SK-N-SH (cell line): ENCODE results near the gene HES2. TPM values are rescaled to one million over a fixed set of nuclear protein-coding genes. Genes with fewer than 3 reads are reported as not detected.

Source experiments
- CTCF ChIA-PET: fragments of 300-600, 350-600 bp; formaldehyde crosslinking; extraction: SDS; loops from one replicate; lab custom pipeline; 2021; lab: Yijun Ruan, JAX
- POLR2A ChIA-PET: fragments of 350-600 bp; sonication (Branson Sonifier 250); formaldehyde crosslinking; extraction: SDS; loops from one replicate; lab custom pipeline; 2020; ENCODE audit warnings: antibody characterized with exemption, inconsistent platforms; lab: Yijun Ruan, JAX
- DNase-seq: peaks from one replicate; pipeline ENCODE4 v3.0.0; 2012
- H2AFZ ChIP-seq: fragments of 200-600 bp; sonication (generic); 2 replicates; pipeline ENCODE4 v1.8.1; 2016; ENCODE audit warnings: antibody characterized with exemption, mild to moderate bottlenecking, low read depth
- H3F3A ChIP-seq: fragments of 200-600 bp; sonication (generic); replicated peaks from 2 replicates; pipeline ENCODE3; 2016; ENCODE audit warnings: antibody characterized with exemption, mild to moderate bottlenecking; ENCODE audit not compliant: insufficient read depth
- H3K27ac ChIP-seq, 2 experiments: fragments of 200-500 bp in 1 of 2; fragments of 200-600 bp in 1 of 2; sonication (Bioruptor generic) in 1 of 2; sonication (generic), shearing (Covaris generic) in 1 of 2; 2 replicates each; pipeline versions ENCODE4 v1.5.1 to v1.6.1; 2014 to 2016; ENCODE audit warnings: low read depth in 2 of 2, inconsistent platforms in 1 of 2, low read length in 1 of 2, mild to moderate bottlenecking in 1 of 2, mixed read lengths in 1 of 2
- H3K27me3 ChIP-seq: fragments of 200-600 bp; sonication (generic), shearing (Covaris generic); 2 replicates; pipeline ENCODE4 v1.6.1; 2016; ENCODE audit warnings: mixed run types; ENCODE audit not compliant: insufficient read depth
- H3K36me3 ChIP-seq, 2 experiments: fragments of 200-500 bp in 1 of 2; fragments of 200-600 bp in 1 of 2; sonication (Bioruptor generic) in 1 of 2; sonication (generic) in 1 of 2; replicated peaks in 1 of 2; 2 replicates each; pipeline versions ENCODE3 to v1.5.1; 2014 to 2016; ENCODE audit warnings: low read length in 1 of 2, mild to moderate bottlenecking in 1 of 2; ENCODE audit not compliant: insufficient read depth in 2 of 2, control insufficient read depth in 1 of 2
- H3K4me1 ChIP-seq, 2 experiments: fragments of 200-500 bp in 1 of 2; fragments of 200-600 bp in 1 of 2; sonication (Bioruptor generic) in 1 of 2; sonication (generic), shearing (Covaris generic) in 1 of 2; 2 replicates each; pipeline versions ENCODE4 v1.5.1 to v1.6.1; 2014 to 2016; ENCODE audit warnings: low read depth in 1 of 2, low read length in 1 of 2, mixed run types in 1 of 2; ENCODE audit not compliant: insufficient read depth in 2 of 2, control insufficient read depth in 1 of 2
- H3K4me2 ChIP-seq: fragments of 200-600 bp; sonication (generic), shearing (Covaris generic); 2 replicates; pipeline ENCODE4 v1.6.1; 2017; ENCODE audit warnings: mixed run types
- H3K4me3 ChIP-seq, 2 experiments: fragments of 200-500 bp in 1 of 2; fragments of 200-600 bp in 1 of 2; sonication (Bioruptor generic) in 1 of 2; sonication (generic), shearing (Covaris generic) in 1 of 2; 2 replicates each; pipeline versions ENCODE4 v1.5.1 to v1.8.1; 2014 to 2016; ENCODE audit warnings: low read depth in 2 of 2, inconsistent platforms in 1 of 2, low read length in 1 of 2, mild to moderate bottlenecking in 1 of 2, mixed read lengths in 1 of 2, moderate library complexity in 1 of 2
- H3K79me2 ChIP-seq: fragments of 200-600 bp; sonication (generic); 2 replicates; pipeline ENCODE4 v1.8.1; 2017; ENCODE audit warnings: mild to moderate bottlenecking; ENCODE audit not compliant: insufficient read depth
- H3K9ac ChIP-seq: fragments of 200-600 bp; sonication (generic); 2 replicates; pipeline ENCODE4 v1.6.1; 2017; ENCODE audit warnings: mixed run types
- H3K9me2 ChIP-seq: fragments of 200-600 bp; sonication (generic); 2 replicates; pipeline ENCODE4 v1.6.1; 2017; ENCODE audit warnings: mixed run types
- H3K9me3 ChIP-seq: fragments of 200-600 bp; sonication (generic); 2 replicates; pipeline ENCODE4 v1.6.1; 2017; ENCODE audit warnings: mixed run types, mild to moderate bottlenecking, moderate library complexity
- H4K20me1 ChIP-seq: fragments of 200-600 bp; sonication (generic); 2 replicates; pipeline ENCODE4 v1.6.1; 2017; ENCODE audit warnings: mild to moderate bottlenecking, mixed run types; ENCODE audit not compliant: insufficient read depth
- CTCF ChIP-seq: fragments of 200-600 bp; sonication (generic); IDR thresholded peaks from 2 replicates; pipeline ENCODE4 v1.6.1; 2017; ENCODE audit warnings: antibody characterized with exemption, mild to moderate bottlenecking, moderate library complexity
- EZH2phosphoT487 ChIP-seq: fragments of 200-600 bp; sonication (generic); IDR thresholded peaks from 2 replicates; pipeline ENCODE4 v1.6.1; 2017; ENCODE audit warnings: low read depth, mixed run types, mild to moderate bottlenecking, antibody characterized with exemption, moderate library complexity, borderline replicate concordance
- FOSL2 ChIP-seq: IDR thresholded peaks from 2 replicates; pipeline ENCODE4 v1.4.0; 2012; ENCODE audit warnings: low read depth, mild to moderate bottlenecking, moderate library complexity, borderline replicate concordance
- GATA2 ChIP-seq: sonication (generic); formaldehyde crosslinking; IDR thresholded peaks from 2 replicates; pipeline ENCODE4 v1.5.0; 2020; ENCODE audit warnings: mild to moderate bottlenecking, missing genetic modification reagents
- IRF3 ChIP-seq: fragments of 150-350 bp; IDR thresholded peaks from 2 replicates; pipeline ENCODE4 v1.6.1; 2016; ENCODE audit warnings: mild to moderate bottlenecking, low read depth, low read length
- JUND ChIP-seq: IDR thresholded peaks from 2 replicates; pipeline ENCODE4 v1.4.0; 2012
- MAX ChIP-seq: IDR thresholded peaks from 2 replicates; pipeline ENCODE4 v1.4.0; 2012; ENCODE audit warnings: low read depth
- MXI1 ChIP-seq: IDR thresholded peaks from 2 replicates; pipeline ENCODE4 v1.6.1; 2012; ENCODE audit warnings: mild to moderate bottlenecking, low read depth, low read length, improper control_type of control experiment
- NFIC ChIP-seq: IDR thresholded peaks from 2 replicates; pipeline ENCODE4 v1.4.0; 2012; ENCODE audit warnings: borderline replicate concordance
- RAD21 ChIP-seq: IDR thresholded peaks from 2 replicates; pipeline ENCODE4 v1.6.1; 2012; ENCODE audit warnings: mild to moderate bottlenecking, low read length
- RXRA ChIP-seq: IDR thresholded peaks from 2 replicates; pipeline ENCODE4 v1.4.0; 2012; ENCODE audit warnings: low read depth, mild to moderate bottlenecking, borderline replicate concordance
- SIN3A ChIP-seq: IDR thresholded peaks from 2 replicates; pipeline ENCODE4 v1.6.1; 2012; ENCODE audit warnings: low read depth, mild to moderate bottlenecking, low read length, moderate library complexity, borderline replicate concordance
- SMC3 ChIP-seq: IDR thresholded peaks from 2 replicates; pipeline ENCODE4 v1.6.1; 2012; ENCODE audit warnings: low read depth, low read length, improper control_type of control experiment
- TAF1 ChIP-seq: IDR thresholded peaks from 2 replicates; pipeline ENCODE4 v1.6.1; 2012; ENCODE audit warnings: low read depth, mild to moderate bottlenecking, low read length, moderate library complexity, borderline replicate concordance
- TCF12 ChIP-seq: IDR thresholded peaks from 2 replicates; pipeline ENCODE4 v1.4.0; 2012
- USF1 ChIP-seq: IDR thresholded peaks from 2 replicates; pipeline ENCODE4 v1.4.0; 2012; ENCODE audit warnings: low read depth, borderline replicate concordance
- ZBTB33 ChIP-seq: IDR thresholded peaks from 2 replicates; pipeline ENCODE4 v1.4.0; 2012; ENCODE audit warnings: low read depth, borderline replicate concordance
- WGBS: methylation state at CpG from one replicate; pipeline ENCODE4 v1.1.6; 2017; ENCODE audit warnings: low lambda C conversion rate; 5-methylcytosine and 5-hydroxymethylcytosine counted together
- polyA plus RNA-seq, 3 experiments: library from polyadenylated mRNA; depleted of rRNA; stranded (reverse); fragments of >200 nt; gene quantifications; 2 replicates each; pipeline ENCODE4 v1.2.3, GENCODE V29; 2012

The HES2 gene
- polyA plus RNA-seq, 1 of the 3 experiments (the other 2 are of a cell fraction): 0.03 TPM

- H2AFZ ChIP-seq: no peak overlapping the region
- peak overlapping the region in 1 of 2 experiments; percentile 12; a peak in 1 of 4 replicates for H3K4me3 ChIP-seq
- TF ChIP-seq EZH2phosphoT487: no peak
- no peak for TF ChIP-seq RAD21
- no peak for TF ChIP-seq RXRA
- TF ChIP-seq JUND: no peak
- TF ChIP-seq MAX: no peak
- TF ChIP-seq SIN3A: no peak
- peak; percentile 11; the same call in 1 of the 2 replicates for TF ChIP-seq CTCF
- CTCF ChIA-PET: interaction anchor here (0.6 to 6.8 kb wide), 8 partner anchors 9 to 201 kb away, joined by 3 to 70 read pairs (median 4); partner anchors contain the start of genes NOL9 and TAS1R1
- H3K9me2 ChIP-seq: no peaks in the 10 kb centered on the region
- peaks cover 44% of the 10 kb centered on the region for H3K27me3 ChIP-seq
- no peak overlapping the region for H3K27ac ChIP-seq
- H3K4me2 ChIP-seq: no peak overlapping the region
- H3K79me2 ChIP-seq: no peaks in the 10 kb centered on the region
- WGBS: 17% methylated on average over 19 of the region's 68 CpGs
- H3K9me3 ChIP-seq: no peaks in the 10 kb centered on the region
- H3K4me1 ChIP-seq: no peaks in the 10 kb centered on the region; a peak in 1 of 4 replicates
- POLR2A ChIA-PET: no interaction called here
- no peak for DNase-seq
- no peaks in the 10 kb centered on the region for H3F3A ChIP-seq
- H3K36me3 ChIP-seq: no peaks in the 10 kb centered on the region
- no peak overlapping the region for H3K9ac ChIP-seq
- no peaks in the 10 kb centered on the region for H4K20me1 ChIP-seq
Measured at GRCh38 chr1:6447818-6448748, 28.4 kb upstream of the HES2 start.

- no peak for DNase-seq
- 28% methylated on average over 30 of the region's 67 CpGs for WGBS
- CTCF ChIA-PET: interaction anchor here (0.6 to 6.8 kb wide), 6 partner anchors 8 to 200 kb away, joined by 3 to 70 read pairs (median 4); partner anchors contain the start of genes NOL9 and TAS1R1
- TF ChIP-seq ZBTB33: no peak
- TF ChIP-seq TAF1: no peak
- no peak for TF ChIP-seq EZH2phosphoT487
- TF ChIP-seq RXRA: no peak
- no peak for TF ChIP-seq SMC3
- no peak for TF ChIP-seq USF1
- TF ChIP-seq FOSL2: no peak
- no peak for TF ChIP-seq JUND
- no peak for TF ChIP-seq NFIC
- no peak for TF ChIP-seq GATA2
- no peak for TF ChIP-seq MXI1
- TF ChIP-seq IRF3: no peak
- TF ChIP-seq TCF12: no peak
Measured at GRCh38 chr1:6447016-6447817, 27.5 kb upstream of the HES2 start.

More at GRCh38 chr1:6447016-6447817, 27.5 kb upstream of the HES2 start:
- Histone ChIP-seq H3K36me3 (no peaks in the 10 kb centered on the region), H3K9me3 (no peaks in the 10 kb centered on the region), H3K27ac (no peak overlapping the region), H2AFZ (no peak overlapping the region), H3K4me1 (no peaks in the 10 kb centered on the region; a peak in 1 of 4 replicates), H3K9ac (no peak overlapping the region), H3F3A (no peaks in the 10 kb centered on the region), H3K4me3 (no peak overlapping the region), H3K4me2 (no peak overlapping the region), H4K20me1 (no peaks in the 10 kb centered on the region), H3K79me2 (no peaks in the 10 kb centered on the region), H3K27me3 (peaks cover 39% of the 10 kb centered on the region), H3K9me2 (no peaks in the 10 kb centered on the region)
- POLR2A ChIA-PET: no interaction called here
